A673 (cell line): ENCODE results near the gene CFAP65. TPM values are rescaled to one million over a fixed set of nuclear protein-coding genes. Genes with fewer than 3 reads are reported as not detected.

ENCODE experiments used
- BruUV-seq: library from RNA; stranded (reverse); fragments of 400-500 nt; replicated peaks from 2 replicates; lab custom pipeline; 2021; lab: Mats Ljungman, UMichigan
- CTCF ChIA-PET: fragments of 300-600 bp; sonication (Branson Sonifier 250); formaldehyde crosslinking; loops from one replicate; lab custom pipeline; 2022; ENCODE audit warnings: antibody characterized with exemption; lab: Charles Lee
- POLR2A ChIA-PET: fragments of 300-600 bp; sonication (Branson Sonifier 250); formaldehyde crosslinking; loops from one replicate; lab custom pipeline; 2022; ENCODE audit warnings: antibody characterized with exemption; ENCODE audit not compliant: low non-redundant PET; lab: Charles Lee
- DNase-seq: peaks from one replicate; pipeline ENCODE4 v3.0.0-alpha.2; 2015; ENCODE audit warnings: low spot score
- H3K27ac ChIP-seq: fragments of 200-600 bp; sonication (generic); 2 replicates; pipeline ENCODE4 v1.5.1; 2016; ENCODE audit warnings: mixed run types, low read depth, mild to moderate bottlenecking, mixed read lengths, antibody characterized with exemption, low read length; ENCODE audit not compliant: poor library complexity, severe bottlenecking
- H3K27me3 ChIP-seq: fragments of 200-600 bp; sonication (generic); replicated peaks from 2 replicates; pipeline ENCODE4 v1.6.1; 2017; ENCODE audit warnings: mixed run types, low read depth, mild to moderate bottlenecking, mixed read lengths, antibody characterized with exemption, low read length; ENCODE audit not compliant: insufficient read depth, poor library complexity
- H3K36me3 ChIP-seq: fragments of 200-600 bp; sonication (generic); 2 replicates; pipeline ENCODE4 v1.6.1; 2016; ENCODE audit warnings: mixed run types, mild to moderate bottlenecking, mixed read lengths, antibody characterized with exemption, low read length; ENCODE audit not compliant: insufficient read depth, poor library complexity, severe bottlenecking
- H3K4me1 ChIP-seq: fragments of 200-600 bp; sonication (generic); 2 replicates; pipeline ENCODE4 v1.6.1; 2017; ENCODE audit warnings: mixed run types, mild to moderate bottlenecking, mixed read lengths, antibody characterized with exemption, low read length; ENCODE audit not compliant: insufficient read depth, poor library complexity, severe bottlenecking
- H3K4me3 ChIP-seq: fragments of 200-600 bp; sonication (generic); 2 replicates; pipeline ENCODE4 v1.5.1; 2016; ENCODE audit warnings: low read depth, mixed run types, mild to moderate bottlenecking, mixed read lengths, low read length; ENCODE audit not compliant: poor library complexity, severe bottlenecking
- H3K9me3 ChIP-seq: fragments of 200-600 bp; sonication (generic); 2 replicates; pipeline ENCODE4 v1.6.1; 2016; ENCODE audit warnings: mixed run types, low read depth, mild to moderate bottlenecking, mixed read lengths, antibody characterized with exemption, low read length; ENCODE audit not compliant: poor library complexity, severe bottlenecking
- CTCF ChIP-seq: fragments of 300-800, 200-600 bp; sonication (generic); conservative IDR thresholded peaks from 2 replicates; pipeline ENCODE4 v1.5.1; 2017; ENCODE audit warnings: low read depth, mild to moderate bottlenecking, antibody characterized with exemption, low read length, moderate library complexity, mixed read lengths
- EZH2 ChIP-seq: fragments of 200-600 bp; sonication (generic); IDR thresholded peaks from 2 replicates; pipeline ENCODE4 v1.6.1; 2017; ENCODE audit warnings: borderline replicate concordance, low read depth, mild to moderate bottlenecking, mixed read lengths, antibody characterized with exemption, low read length; ENCODE audit not compliant: poor library complexity, severe bottlenecking
- intact Hi-C: fragments of 100-400 bp; cut with micrococcal nuclease; formaldehyde crosslinking; loops from one replicate; pipeline ENCODE4 v1.10.0; 2022; ENCODE audit not compliant: unreplicated experiment
- total RNA-seq: library from RNA; stranded (reverse); gene quantifications from 2 replicates; pipeline ENCODE4 v1.2.3, GENCODE V29; 2021

The CFAP65 gene
- total RNA-seq, 1 experiment from 2014 or later: 0.13 TPM

- no peaks in the 10 kb centered on the region for H3K4me1 ChIP-seq
- no peak for TF ChIP-seq CTCF
- no peak for TF ChIP-seq EZH2
- H3K27me3 ChIP-seq: peaks cover 3% of the 10 kb centered on the region
- CTCF ChIA-PET: no interaction called here
- no peaks in the 10 kb centered on the region for H3K36me3 ChIP-seq
- no peak overlapping the region for H3K27ac ChIP-seq
- no peak overlapping the region for H3K4me3 ChIP-seq
- no peak for DNase-seq
- BruUV-seq: no TSS peak
- no peaks in the 10 kb centered on the region for H3K9me3 ChIP-seq
- POLR2A ChIA-PET: no interaction called here
- intact Hi-C loops: no loop called here
Observed at GRCh38 chr2:218975060-218975777, 66.1 kb downstream of the CFAP65 start.

- ChIA-PET POLR2A (no interaction called here), CTCF (no interaction called here)
- Histone ChIP-seq H3K36me3 (no peaks in the 10 kb centered on the region), H3K9me3 (no peaks in the 10 kb centered on the region), H3K27me3 (peaks cover 3% of the 10 kb centered on the region), H3K27ac (no peak overlapping the region), H3K4me3 (no peak overlapping the region), H3K4me1 (no peaks in the 10 kb centered on the region)
- TF ChIP-seq EZH2 (no peak), CTCF (no peak)
- intact Hi-C loops: no loop called here
- DNase-seq: no peak
- BruUV-seq: no TSS peak
Observed at GRCh38 chr2:218970894-218971293, 70.4 kb downstream of the CFAP65 start.

GRCh38 chr2:218964041-218964771 is 77.1 kb downstream of the CFAP65 start:
- POLR2A ChIA-PET: interaction anchor here (0.6 kb wide), 1 partner anchor 66 kb away, joined by 4 read pairs; no protein-coding TSS in a partner anchor
- CTCF ChIA-PET: interaction anchor here (0.9 kb wide), 1 partner anchor 16 kb away, joined by 7 read pairs; no protein-coding TSS in a partner anchor
- Histone ChIP-seq H3K27ac (no peak overlapping the region), H3K4me1 (peaks cover 24% of the 10 kb centered on the region), H3K4me3 (no peak overlapping the region), H3K9me3 (no peaks in the 10 kb centered on the region), H3K27me3 (peaks cover 29% of the 10 kb centered on the region), H3K36me3 (no peaks in the 10 kb centered on the region)
- BruUV-seq: no TSS peak
- no peak for DNase-seq
- intact Hi-C loops: no loop called here
- TF ChIP-seq EZH2 (no peak), CTCF (no peak)
